ENCODE results near the gene RBM24. TPM values are rescaled to one million over a fixed set of nuclear protein-coding genes. Genes with fewer than 3 reads are reported as not detected.

Gene RBM24
- total RNA-seq, 6 experiments from 2014 or later, result 0.16 to 1.9 (median 0.60) TPM; not detected in 1

- no peak for ATAC-seq
These were observed 11.5 kb downstream of the RBM24 start for GRCh38 chr6:17292600-17293133.

GRCh38 chr6:17293395-17293794 lies 12.2 kb downstream of the RBM24 start:
- ATAC-seq (no peak), DNase-seq (no peak)
- TF ChIP-seq CTCF (IDR thresholded peaks at IDR 0.05), result no peak
- no peak for TF ChIP-seq POLR2A (IDR thresholded peaks at IDR 0.05)
- intact Hi-C loops (cut with DNase I), result no loop called here
- Histone ChIP-seq H3K9me3 (no peaks in the 10 kb centered on the region), H3K27me3 (no peaks in the 10 kb centered on the region), H3K27ac (no peak overlapping the region), H3K36me3 (no peaks in the 10 kb centered on the region), H3K4me3 (no peak overlapping the region), H3K4me1 (no peaks in the 10 kb centered on the region)
- 67% methylated on average over 1 of the region's 1 CpG for WGBS (ENCODE audit: insufficient coverage, low coverage, low lambda C conversion rate, missing lambda C conversion rate)

More at GRCh38 chr6:17292600-17293133, 11.5 kb downstream of the RBM24 start:
- no peaks in the 10 kb centered on the region for H3K36me3 ChIP-seq
- H3K4me1 ChIP-seq, result no peaks in the 10 kb centered on the region
- no peak for TF ChIP-seq CTCF (IDR thresholded peaks at IDR 0.05)
- TF ChIP-seq POLR2A (IDR thresholded peaks at IDR 0.05), result no peak
- no peak overlapping the region for H3K27ac ChIP-seq
- no peaks in the 10 kb centered on the region for H3K27me3 ChIP-seq
- H3K9me3 ChIP-seq, result no peaks in the 10 kb centered on the region
- WGBS (ENCODE audit: insufficient coverage, low coverage, low lambda C conversion rate, missing lambda C conversion rate), result 88% methylated on average over 5 of the region's 5 CpGs
- intact Hi-C loops (cut with DNase I), result no loop called here
- DNase-seq, result no peak
- H3K4me3 ChIP-seq, result no peak overlapping the region

GRCh38 chr6:17297271-17298080 lies 16.3 kb downstream of the RBM24 start:
- Histone ChIP-seq H3K4me3 (no peak overlapping the region), H3K4me1 (no peaks in the 10 kb centered on the region), H3K9me3 (no peaks in the 10 kb centered on the region), H3K36me3 (no peaks in the 10 kb centered on the region), H3K27ac (no peak overlapping the region), H3K27me3 (no peaks in the 10 kb centered on the region)
- intact Hi-C loops (cut with DNase I), result no loop called here
- TF ChIP-seq CTCF (IDR thresholded peaks at IDR 0.05) (no peak), POLR2A (IDR thresholded peaks at IDR 0.05) (no peak)
- DNase-seq (no peak), ATAC-seq (no peak)
- 58% methylated on average over 3 of the region's 3 CpGs for WGBS (ENCODE audit: insufficient coverage, low coverage, low lambda C conversion rate, missing lambda C conversion rate)

GRCh38 chr6:17298257-17298656 lies 17.1 kb downstream of the RBM24 start:
- DNase-seq (no peak), ATAC-seq (no peak)
- intact Hi-C loops (cut with DNase I), result no loop called here
- no peak overlapping the region for H3K27ac ChIP-seq
- H3K27me3 ChIP-seq, result no peaks in the 10 kb centered on the region
- no peaks in the 10 kb centered on the region for H3K9me3 ChIP-seq
- no peak overlapping the region for H3K4me3 ChIP-seq
- H3K36me3 ChIP-seq, result no peaks in the 10 kb centered on the region
- WGBS (ENCODE audit: insufficient coverage, low coverage, low lambda C conversion rate, missing lambda C conversion rate), result 33% methylated on average over 1 of the region's 1 CpG
- no peaks in the 10 kb centered on the region for H3K4me1 ChIP-seq
- no peak for TF ChIP-seq CTCF (IDR thresholded peaks at IDR 0.05)
- no peak for TF ChIP-seq POLR2A (IDR thresholded peaks at IDR 0.05)
